Suprapubic skin (tissue), 4 donors: Measurements from ENCODE around the gene C3orf20. TPM values are rescaled to one million over a fixed set of nuclear protein-coding genes. Genes with fewer than 3 reads are reported as not detected.

Experiments used
- DNase-seq, 2 donors: peaks; one replicate each; pipeline ENCODE4 v3.0.0-alpha.2; 2019; ENCODE audit warnings: low spot score in 2 of 2
- H3K27ac ChIP-seq: fragments of 200-600 bp; sonication (generic); one replicate; pipeline ENCODE4 v1.5.1; 2019
- H3K27me3 ChIP-seq: fragments of 200-600 bp; sonication (generic); one replicate; pipeline ENCODE4 v1.5.1; 2019
- H3K36me3 ChIP-seq: fragments of 200-600 bp; sonication (generic); one replicate; pipeline ENCODE4 v1.5.1; 2019
- H3K4me1 ChIP-seq: fragments of 200-600 bp; sonication (generic); one replicate; pipeline ENCODE4 v1.5.1; 2019
- H3K4me3 ChIP-seq: fragments of 200-600 bp; sonication (generic); one replicate; pipeline ENCODE4 v1.5.1; 2019; ENCODE audit warnings: mild to moderate bottlenecking
- H3K9me3 ChIP-seq: fragments of 200-600 bp; sonication (generic); one replicate; pipeline ENCODE4 v1.5.1; 2019
- CTCF ChIP-seq, 2 donors: fragments of 200-600 bp in 1 of 2; fragments of 450-650 bp in 1 of 2; sonication (generic) in 1 of 2; IDR thresholded peaks; one replicate each; pipeline ENCODE4 v1.5.1; 2016 to 2019; ENCODE audit warnings: antibody characterized with exemption in 2 of 2, mild to moderate bottlenecking in 1 of 2, moderate library complexity in 1 of 2
- EP300 ChIP-seq: sonication (generic); formaldehyde crosslinking; IDR thresholded peaks from one replicate; pipeline ENCODE4 v1.6.1; 2017; ENCODE audit warnings: antibody characterized with exemption
- POLR2A ChIP-seq, 2 donors: fragments of 450-650 bp; IDR thresholded peaks; one replicate each; pipeline ENCODE4 v1.6.1; 2017; ENCODE audit warnings: antibody characterized with exemption in 2 of 2, mild to moderate bottlenecking in 2 of 2, moderate library complexity in 2 of 2
- POLR2AphosphoS5 ChIP-seq, 3 donors: sonication (generic); formaldehyde crosslinking; IDR thresholded peaks; one replicate each; pipeline ENCODE4 v1.6.1; 2017; ENCODE audit warnings: antibody characterized with exemption in 3 of 3
- WGBS: methylation state at CpG from one replicate; pipeline ENCODE4 v1.1.5; 2018; 5-methylcytosine and 5-hydroxymethylcytosine counted together
- total RNA-seq, 4 donors: library from RNA; depleted of rRNA; stranded (reverse); fragments of >200 nt; gene quantifications; one replicate each; pipeline ENCODE4 v1.1.0, GENCODE V29; 2016

The C3orf20 gene
- total RNA-seq, 4 donors from 2014 or later: 0.21 TPM; not detected in 3

DNA sequence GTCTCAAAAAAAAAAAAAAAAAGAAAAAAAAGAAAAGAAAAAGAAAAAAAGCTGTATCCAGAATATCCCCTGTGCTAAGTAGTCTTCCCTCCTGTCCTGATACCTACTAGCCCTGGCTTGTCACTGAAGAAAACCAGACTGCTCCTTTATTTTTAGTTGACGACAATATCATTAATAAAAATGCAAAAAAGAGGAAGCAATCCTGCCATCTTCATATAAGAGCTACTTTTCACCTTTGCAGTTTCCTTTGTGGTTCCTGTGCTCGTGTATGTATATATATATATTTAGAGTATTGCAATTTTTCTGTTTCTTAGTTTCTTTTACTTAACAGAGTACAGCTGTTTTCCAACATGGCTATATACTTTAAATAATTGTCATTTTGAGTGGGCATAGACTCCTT is 13.6 kb downstream of the C3orf20 start:
- TF ChIP-seq EP300: no peak
- no peak for TF ChIP-seq CTCF (IDR thresholded peaks at IDR 0.05)
- no peak for TF ChIP-seq POLR2A (IDR thresholded peaks at IDR 0.05)
- TF ChIP-seq POLR2AphosphoS5 (IDR thresholded peaks at IDR 0.05): no peak
- Histone ChIP-seq H3K36me3 (no peaks in the 10 kb centered on the region), H3K27me3 (no peaks in the 10 kb centered on the region), H3K4me3 (no peak overlapping the region), H3K9me3 (no peaks in the 10 kb centered on the region), H3K4me1 (no peaks in the 10 kb centered on the region), H3K27ac (no peak overlapping the region)
- 72% methylated on average over 2 of the region's 2 CpGs for WGBS
- no peak for DNase-seq

- WGBS: 84% methylated on average over 7 of the region's 7 CpGs
- no peak overlapping the region for H3K4me3 ChIP-seq
- no peaks in the 10 kb centered on the region for H3K4me1 ChIP-seq
- no peak for DNase-seq
- H3K27me3 ChIP-seq: no peaks in the 10 kb centered on the region
- H3K27ac ChIP-seq: no peak overlapping the region
- H3K9me3 ChIP-seq: no peaks in the 10 kb centered on the region
- TF ChIP-seq EP300 (no peak), POLR2AphosphoS5 (IDR thresholded peaks at IDR 0.05) (no peak), CTCF (IDR thresholded peaks at IDR 0.05) (no peak), POLR2A (IDR thresholded peaks at IDR 0.05) (no peak)
- H3K36me3 ChIP-seq: no peaks in the 10 kb centered on the region
These were observed 14.5 kb downstream of the C3orf20 start for GRCh38 chr3:14689247-14689980.

DNA sequence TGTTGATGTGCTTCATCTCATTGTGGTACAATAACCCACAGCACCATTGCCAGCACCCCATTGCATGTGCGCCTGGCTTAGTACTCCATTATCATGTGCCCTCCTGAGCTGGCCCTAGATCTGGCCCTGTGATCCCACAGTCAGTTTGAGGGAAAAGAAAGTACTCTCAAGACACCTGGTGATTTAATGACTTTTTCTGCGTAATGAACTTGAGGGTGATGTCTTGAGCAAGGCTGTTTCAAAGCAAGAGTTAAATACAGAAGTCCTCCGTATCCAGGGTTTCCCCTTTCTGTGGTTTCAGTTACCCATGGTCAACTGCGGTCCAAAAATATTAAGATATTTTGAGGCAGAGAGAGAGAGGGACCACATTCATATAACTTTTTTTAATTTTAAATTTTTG is 16.3 kb downstream of the C3orf20 start:
- no peak for DNase-seq
- 82% methylated on average over 4 of the region's 4 CpGs for WGBS
- H3K9me3 ChIP-seq: no peaks in the 10 kb centered on the region
- no peak overlapping the region for H3K4me3 ChIP-seq
- no peaks in the 10 kb centered on the region for H3K27me3 ChIP-seq
- TF ChIP-seq EP300: no peak
- no peak for TF ChIP-seq POLR2A (IDR thresholded peaks at IDR 0.05)
- no peak for TF ChIP-seq CTCF (IDR thresholded peaks at IDR 0.05)
- no peak for TF ChIP-seq POLR2AphosphoS5 (IDR thresholded peaks at IDR 0.05)
- H3K36me3 ChIP-seq: no peaks in the 10 kb centered on the region
- no peaks in the 10 kb centered on the region for H3K4me1 ChIP-seq
- H3K27ac ChIP-seq: no peak overlapping the region

GRCh38 chr3:14691719-14692118 is 16.8 kb downstream of the C3orf20 start:
- Histone ChIP-seq H3K27ac (no peak overlapping the region), H3K9me3 (no peaks in the 10 kb centered on the region), H3K27me3 (no peaks in the 10 kb centered on the region), H3K36me3 (no peaks in the 10 kb centered on the region), H3K4me1 (no peaks in the 10 kb centered on the region), H3K4me3 (no peak overlapping the region)
- DNase-seq: no peak
- no peak for TF ChIP-seq POLR2AphosphoS5 (IDR thresholded peaks at IDR 0.05)
- TF ChIP-seq CTCF (IDR thresholded peaks at IDR 0.05): no peak
- WGBS: 93% methylated on average over 1 of the region's 1 CpG

- WGBS: 50% methylated on average over 1 of the region's 1 CpG
- H3K27me3 ChIP-seq: no peaks in the 10 kb centered on the region
- H3K4me3 ChIP-seq: no peak overlapping the region
- peaks cover 4% of the 10 kb centered on the region for H3K36me3 ChIP-seq
- TF ChIP-seq EP300 (no peak), CTCF (IDR thresholded peaks at IDR 0.05) (no peak), POLR2AphosphoS5 (IDR thresholded peaks at IDR 0.05) (no peak), POLR2A (IDR thresholded peaks at IDR 0.05) (no peak)
- H3K4me1 ChIP-seq: no peaks in the 10 kb centered on the region
- no peak for DNase-seq
- H3K27ac ChIP-seq: no peak overlapping the region
- H3K9me3 ChIP-seq: no peaks in the 10 kb centered on the region
These were observed 23.8 kb downstream of the C3orf20 start for GRCh38 chr3:14698601-14699244.
